ENCODE measurements around the gene GNAT1.
"Not testable (repeated sequence)": the region's sequence is repeated elsewhere in the genome, so short reads cannot be mapped to it uniquely, and the experiment has no call there.

- TF ChIP-seq YY1 (IDR thresholded peaks at IDR 0.05; ENCODE audit: insufficient read depth, insufficient read length); ZNF274 (IDR thresholded peaks at IDR 0.05; ENCODE audit: low read depth, low read length); SUZ12 (IDR thresholded peaks at IDR 0.05; ENCODE audit: extremely low read depth, insufficient read depth, insufficient read length): not testable (repeated sequence)
Observed at GRCh38 chr3:50211368-50211717, 19.9 kb downstream of the GNAT1 start.

Measured in NT2/D1 (cell line).